ENCODE results near the gene SOX30. TPM values are rescaled to one million over a fixed set of nuclear protein-coding genes. Genes with fewer than 3 reads are reported as not detected.
"Not testable (repeated sequence)": the region's sequence is repeated elsewhere in the genome, so short reads cannot be mapped to it uniquely, and the experiment has no call there.

The SOX30 gene
- under 1 TPM; 0.39 to 0.79 (median 0.61) TPM for polyA plus RNA-seq (ENCODE audit: insufficient read length in 4 of 4)

GRCh38 chr5:157652377-157652692 is at the start of gene SOX30:
TSS of gene SOX30 (minus strand) at chr5:157652438. CDS start at chr5:157652078, 360 bp downstream.
- no peak for DNase-seq (ENCODE audit: low read depth in 4 of 4, low spot score in 2 of 4)

GRCh38 chr5:157698674-157699073 is 46.4 kb upstream of the SOX30 start:
- not testable (repeated sequence) for DNase-seq (ENCODE audit: low read depth in 4 of 4, low spot score in 2 of 4)

GRCh38 chr5:157696154-157696553 is 43.9 kb upstream of the SOX30 start:
- not testable (repeated sequence) for DNase-seq (ENCODE audit: low read depth in 4 of 4, low spot score in 2 of 4)

DNA sequence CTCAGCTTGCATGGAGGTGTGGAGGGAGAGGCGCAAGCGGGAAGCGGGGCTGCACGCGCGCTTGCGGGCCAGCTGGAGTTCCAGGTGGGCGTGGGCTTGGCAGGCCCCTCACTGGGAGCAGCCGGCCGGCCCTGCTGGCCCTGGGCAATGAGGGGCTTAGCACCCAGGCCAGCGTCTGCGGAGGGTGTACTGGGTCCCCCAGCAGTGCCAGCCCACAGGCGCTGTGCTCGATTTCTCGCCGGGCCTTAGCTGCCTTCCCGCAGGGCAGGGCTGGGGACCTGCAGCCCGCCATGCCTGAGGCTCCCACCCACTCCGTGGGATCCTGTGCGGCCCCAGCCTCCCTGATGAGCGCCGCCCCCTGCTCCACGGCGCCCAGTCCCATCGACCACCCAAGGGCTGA is 41.6 kb upstream of the SOX30 start:
- DNase-seq (ENCODE audit: low read depth in 4 of 4, low spot score in 2 of 4) = not testable (repeated sequence)

- no peak for DNase-seq (ENCODE audit: low read depth in 4 of 4, low spot score in 2 of 4)
Measured at GRCh38 chr5:157690690-157691433, 38.6 kb upstream of the SOX30 start.

GRCh38 chr5:157689942-157690689 is 37.9 kb upstream of the SOX30 start:
- DNase-seq (ENCODE audit: low read depth in 4 of 4, low spot score in 2 of 4) = no peak

DNA sequence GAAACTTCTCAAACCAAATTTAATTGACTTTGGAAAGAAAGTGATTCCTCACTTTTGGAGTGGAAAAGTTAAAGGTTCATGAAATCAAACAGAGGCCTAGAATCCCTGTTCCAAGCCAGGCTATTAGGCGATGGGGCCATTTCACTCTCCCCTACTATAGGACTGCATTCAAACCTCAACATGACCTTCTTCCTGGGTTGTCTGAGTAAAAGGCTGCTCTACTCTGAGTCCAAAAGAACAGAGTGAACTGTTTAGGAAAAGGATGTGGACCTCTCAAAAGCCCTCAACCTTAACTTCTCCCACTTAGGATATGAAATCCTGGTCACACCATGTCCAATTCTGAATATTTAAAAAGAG is 34.9 kb upstream of the SOX30 start:
- no peak for DNase-seq (ENCODE audit: low read depth in 4 of 4, low spot score in 2 of 4)

DNA sequence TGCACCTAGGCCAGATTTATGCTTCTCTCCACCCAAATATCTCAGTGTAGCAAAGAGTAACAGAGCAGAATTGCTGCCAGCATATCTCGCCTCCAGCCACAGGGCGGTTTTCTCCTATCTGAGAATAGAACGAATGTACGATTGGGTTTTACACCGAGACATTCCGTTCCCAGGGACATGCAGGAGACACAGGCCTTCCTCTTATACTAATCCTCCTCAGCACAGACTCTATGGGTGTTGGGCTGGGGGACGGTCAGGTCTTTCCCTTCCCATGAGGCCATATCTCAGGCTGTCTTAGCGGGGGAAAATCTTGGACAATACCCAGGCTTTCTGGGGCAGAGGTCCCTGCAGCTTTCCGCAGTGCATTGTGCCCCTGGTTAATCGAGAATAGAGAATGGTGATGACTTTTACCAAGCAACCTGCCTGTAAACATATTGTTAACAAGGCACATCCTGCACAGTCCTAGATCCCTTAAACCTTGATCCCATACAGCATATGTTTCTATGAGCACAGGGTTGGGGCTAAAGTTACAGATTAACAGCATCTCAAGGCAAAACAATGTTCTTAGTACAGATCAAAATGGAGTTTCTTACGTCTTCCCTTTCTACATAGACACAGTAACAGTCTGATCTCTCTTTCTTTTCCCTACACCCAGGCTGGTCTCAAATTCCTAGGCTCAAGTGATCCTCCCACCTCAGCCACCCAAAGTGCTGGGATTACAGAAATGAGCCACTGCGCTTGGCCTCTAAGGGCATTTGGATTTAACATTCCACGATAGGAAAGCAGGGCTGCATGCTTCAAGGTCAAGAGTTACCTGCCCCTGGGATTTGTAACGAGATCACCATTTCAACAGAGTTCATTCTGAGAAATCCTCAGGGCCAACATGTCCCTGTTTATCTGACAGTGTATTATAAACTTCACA is 34.3 kb upstream of the SOX30 start:
- not testable (repeated sequence) for DNase-seq (ENCODE audit: low read depth in 4 of 4, low spot score in 2 of 4)

GRCh38 chr5:157682257-157682656 is 30.0 kb upstream of the SOX30 start:
- DNase-seq (ENCODE audit: low read depth in 4 of 4, low spot score in 2 of 4) = no peak

DNA sequence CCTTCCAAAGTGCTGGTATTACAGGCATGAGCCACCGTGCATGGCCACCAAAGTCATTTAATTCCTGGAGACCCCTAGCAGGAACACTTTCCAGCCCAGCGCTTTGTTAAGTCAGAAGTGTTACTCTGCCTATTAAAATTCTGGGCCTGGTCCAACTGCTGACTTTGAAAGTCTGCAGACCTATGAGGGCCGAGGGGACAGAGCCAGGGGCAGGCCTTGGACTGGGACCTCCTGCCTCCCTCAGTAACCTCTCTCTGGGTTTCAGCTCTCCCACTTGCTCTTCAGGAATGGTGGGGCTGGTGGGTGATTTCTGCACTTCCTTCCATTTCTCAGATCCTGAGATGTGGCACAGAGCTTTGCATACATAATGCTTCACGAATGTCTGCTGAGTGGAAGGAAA is 28.8 kb upstream of the SOX30 start:
- no peak for DNase-seq (ENCODE audit: low read depth in 4 of 4, low spot score in 2 of 4)

DNA sequence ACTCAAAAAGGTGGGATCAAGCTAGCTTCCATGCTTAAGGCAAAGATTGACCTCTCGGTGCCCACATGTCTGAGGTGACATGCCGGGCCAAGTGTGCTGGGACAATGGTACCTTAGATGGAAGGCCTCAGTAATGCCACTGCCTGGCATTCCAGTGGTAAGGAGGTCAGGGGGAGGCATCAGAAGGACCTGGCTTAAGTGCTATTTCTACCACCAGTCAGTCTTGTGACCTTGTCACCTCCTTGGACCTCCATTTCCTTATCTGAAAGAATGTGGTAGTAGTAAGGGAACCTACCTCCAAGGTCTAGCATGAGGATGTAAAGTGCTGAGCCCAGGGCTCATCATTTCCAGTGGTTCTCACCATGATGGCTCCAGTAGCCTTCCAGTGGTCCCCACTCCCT is 28.0 kb upstream of the SOX30 start:
- DNase-seq (ENCODE audit: low read depth in 4 of 4, low spot score in 2 of 4) = no peak

DNA sequence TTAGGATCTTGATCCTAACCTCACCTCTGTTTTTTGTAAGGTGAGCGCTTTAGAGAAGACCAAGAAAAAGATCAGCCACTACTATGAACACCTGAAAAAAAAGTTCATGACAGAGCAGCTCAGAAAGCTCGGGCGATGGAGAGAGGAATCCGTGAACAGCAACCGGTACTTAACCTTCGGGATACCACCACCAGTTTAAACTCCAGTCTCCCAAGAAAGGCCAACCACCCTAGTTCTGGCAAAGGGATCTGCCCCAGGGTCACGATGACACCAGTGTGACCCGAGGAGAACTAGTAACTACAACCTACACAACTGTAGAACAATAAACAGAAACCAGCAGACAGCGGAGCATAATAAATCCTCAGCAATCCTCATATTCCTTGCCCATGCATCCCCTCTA is 27.6 kb upstream of the SOX30 start:
- no peak for DNase-seq (ENCODE audit: low read depth in 4 of 4, low spot score in 2 of 4)

DNA sequence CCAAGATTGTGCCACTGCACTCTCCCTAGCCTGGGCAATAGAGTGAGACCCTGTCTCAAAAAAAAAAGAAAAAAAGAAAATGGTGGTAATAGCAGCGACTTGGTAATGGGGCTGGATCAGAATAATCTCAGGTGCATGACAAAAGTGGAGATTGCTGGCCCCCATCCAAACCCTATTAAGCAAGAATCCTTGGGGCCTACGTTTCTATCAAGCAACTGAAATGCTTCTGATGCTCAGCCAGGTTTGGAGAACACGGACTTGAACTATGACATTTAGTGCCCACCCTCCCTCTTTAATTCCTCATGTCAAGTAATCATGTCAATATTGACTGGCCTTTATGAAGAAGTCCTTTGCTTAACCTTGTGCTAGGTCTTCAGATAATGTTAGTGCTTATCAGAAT is 25.7 kb upstream of the SOX30 start:
- DNase-seq (ENCODE audit: low read depth in 4 of 4, low spot score in 2 of 4) = no peak

DNA sequence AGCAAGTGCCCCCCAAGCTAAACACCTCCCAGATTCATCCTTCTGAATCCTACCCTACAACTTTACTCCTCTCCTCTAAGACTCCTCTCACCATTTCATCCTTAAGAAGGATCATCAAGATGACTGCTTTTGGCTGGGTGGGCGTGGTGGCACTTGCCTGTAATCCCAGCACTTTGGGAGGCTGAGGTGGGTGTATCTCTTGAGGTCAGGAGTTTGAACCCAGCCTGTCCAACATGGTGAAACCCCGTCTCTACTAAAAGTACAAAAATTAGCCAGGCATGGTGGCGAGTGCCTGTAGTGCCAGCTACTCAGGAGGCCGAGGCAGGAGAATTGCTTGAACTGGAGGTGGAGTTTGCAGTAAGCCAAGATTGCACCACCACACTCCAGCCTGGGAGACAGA is 22.1 kb upstream of the SOX30 start:
- DNase-seq (ENCODE audit: low read depth in 4 of 4, low spot score in 2 of 4) = not testable (repeated sequence)

DNA sequence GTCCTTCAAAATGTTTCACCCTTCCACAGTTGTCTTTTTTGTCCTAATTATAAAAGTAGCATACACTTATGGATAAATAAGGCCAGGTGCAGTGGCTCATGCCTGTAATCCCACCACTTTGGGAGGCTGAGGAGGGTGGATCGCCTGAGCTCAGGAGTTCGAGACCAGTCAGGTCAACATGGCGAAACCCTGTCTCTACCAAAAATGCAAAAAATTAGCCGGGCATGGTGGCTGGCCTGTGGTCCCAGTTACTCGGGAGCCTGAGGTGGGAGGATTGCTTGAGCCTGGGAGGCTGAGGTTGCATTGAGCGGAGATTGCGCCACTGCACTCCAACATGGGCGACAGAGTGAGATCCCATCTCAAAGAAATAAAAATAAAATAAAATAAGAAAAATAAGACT is 20.7 kb upstream of the SOX30 start:
- DNase-seq (ENCODE audit: low read depth in 4 of 4, low spot score in 2 of 4) = no peak

DNA sequence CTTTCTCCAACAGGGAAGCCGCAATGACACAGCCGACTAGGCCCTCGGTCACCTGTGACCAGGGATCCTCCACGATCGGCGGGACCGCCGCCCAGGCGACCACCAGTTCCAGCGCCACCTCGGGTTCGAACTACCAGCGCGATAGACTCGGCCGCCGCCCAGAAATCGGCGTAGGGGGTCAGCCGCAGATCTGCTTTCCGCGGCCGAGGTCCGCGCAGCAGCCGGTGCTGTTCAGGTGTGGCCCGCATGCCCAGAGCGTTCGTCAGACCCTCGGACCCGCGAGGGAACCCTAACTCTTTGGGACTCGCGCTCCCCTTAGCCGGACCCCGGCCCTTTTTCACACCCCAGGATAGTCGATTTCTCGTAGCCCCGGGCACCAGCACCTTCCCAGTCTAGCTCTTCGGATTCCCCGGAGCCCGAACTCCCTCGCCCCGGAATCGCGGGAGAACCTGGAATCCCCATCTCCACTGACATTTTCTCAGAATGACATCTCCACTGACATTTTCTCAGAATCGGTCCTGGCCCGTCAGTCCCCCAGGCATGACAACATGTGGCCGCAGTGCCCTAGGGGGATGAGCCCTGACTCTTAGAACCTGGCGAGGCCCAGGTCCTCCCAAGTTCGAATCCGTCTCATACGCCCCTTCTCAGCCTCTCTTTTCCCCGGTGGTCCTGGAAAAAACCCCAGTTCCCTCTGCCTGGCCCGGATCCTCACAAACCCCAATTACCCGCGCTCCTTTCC is 19.5 kb upstream of the SOX30 start:
- DNase-seq (ENCODE audit: low read depth in 4 of 4, low spot score in 2 of 4) = no peak

GRCh38 chr5:157670662-157671591 is 18.7 kb upstream of the SOX30 start, which contains the start of gene C5orf52:
TSS of gene C5orf52 (plus strand) at chr5:157671533. CDS start at chr5:157671615, 82 bp downstream.
- DNase-seq (ENCODE audit: low read depth in 4 of 4, low spot score in 2 of 4) = peak in 3 of 4 donors; percentile 19 to 36 (median 23)

DNA sequence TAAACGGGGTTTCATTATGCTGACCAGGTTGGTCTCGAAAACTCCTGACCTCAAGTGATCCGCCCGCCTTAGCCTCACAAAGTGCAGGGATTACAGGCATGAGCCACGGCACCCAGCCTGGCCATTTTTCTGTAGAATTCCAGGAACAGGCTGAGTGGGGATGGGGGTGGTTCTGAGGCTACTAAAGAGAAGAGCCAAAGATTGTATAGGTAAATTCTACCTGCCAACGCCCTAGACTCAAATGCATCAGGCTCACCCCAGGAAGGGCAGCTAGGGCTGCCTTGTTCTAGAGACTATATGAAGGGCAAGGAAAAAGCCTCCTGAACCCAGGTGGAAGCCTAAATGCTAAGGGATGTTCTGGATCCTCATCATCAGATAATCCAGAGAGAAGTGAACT is 17.5 kb upstream of the SOX30 start:
- DNase-seq (ENCODE audit: low read depth in 4 of 4, low spot score in 2 of 4) = no peak

DNA sequence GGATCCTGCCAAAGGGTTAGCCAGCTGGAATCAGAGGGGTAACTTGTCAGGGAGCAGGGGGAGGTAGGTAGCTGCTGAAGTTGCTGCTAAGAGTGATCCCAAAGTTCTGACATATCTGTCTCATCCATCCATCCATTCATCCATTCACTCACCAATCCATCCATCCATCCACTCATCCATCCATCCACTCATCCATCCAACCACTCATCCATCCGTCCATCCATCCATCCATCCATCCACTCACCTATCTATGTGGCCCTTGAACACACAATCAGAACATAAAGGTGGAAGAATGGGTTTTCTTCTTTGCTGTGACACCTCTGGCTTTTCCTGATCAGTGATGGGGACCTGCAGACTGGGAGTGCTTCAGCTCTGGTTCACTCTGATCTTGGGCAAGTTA is 16.1 kb upstream of the SOX30 start:
- no peak for DNase-seq (ENCODE audit: low read depth in 4 of 4, low spot score in 2 of 4)

Measured in left renal cortex interstitium (tissue), 4 donors.